NCI-H526 (cell line): ENCODE measurements around the gene NOP14.
"Not testable (repeated sequence)": the region's sequence is repeated elsewhere in the genome, so short reads cannot be mapped to it uniquely, and the experiment has no call there.

Source experiments
- DNase-seq, 2 experiments: peaks; one replicate each; lab custom pipeline; 2025; lab: John Stamatoyannopoulos, UW

The NOP14 gene

DNA sequence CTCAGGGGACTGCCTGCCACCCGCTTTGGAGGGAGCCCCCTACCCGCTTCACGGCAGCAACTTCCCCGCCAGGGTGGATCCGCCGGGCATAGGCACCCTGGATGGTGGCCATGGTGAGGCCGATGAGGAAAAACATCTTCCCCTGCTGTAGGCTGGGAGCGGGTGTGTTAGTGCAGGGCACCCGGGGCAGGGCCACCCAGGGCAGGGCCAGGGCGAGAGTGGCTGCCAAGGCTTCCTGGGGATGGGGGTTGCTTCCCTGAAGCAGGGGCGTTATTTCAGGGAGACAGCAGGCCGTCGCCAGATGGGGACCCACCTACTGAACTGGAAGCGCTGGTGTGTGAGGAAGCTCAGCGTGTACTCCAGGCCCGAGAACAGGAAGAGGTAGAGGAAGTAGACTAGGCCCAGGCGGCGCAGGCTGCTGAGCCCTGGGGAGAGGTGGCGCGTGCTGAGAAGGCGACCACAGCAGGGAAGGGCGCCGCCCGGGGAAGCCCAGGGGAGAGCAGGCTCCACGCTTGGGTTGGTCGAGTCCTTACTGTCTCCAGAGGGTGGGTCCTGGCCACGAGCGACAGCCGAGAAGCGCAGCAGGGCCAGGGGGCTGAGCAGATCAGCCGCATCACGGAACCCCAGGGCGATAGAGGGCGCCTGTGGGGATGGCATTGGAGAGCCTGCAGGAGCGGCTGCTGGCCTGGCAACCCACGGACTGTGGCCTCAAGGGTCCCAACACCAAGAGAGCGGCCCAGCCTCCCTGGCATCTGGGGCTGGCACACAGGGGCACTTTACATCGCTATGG is 31.5 kb downstream of the NOP14 start:
- peak in 1 of 2 experiments; percentile 29 for DNase-seq

DNA sequence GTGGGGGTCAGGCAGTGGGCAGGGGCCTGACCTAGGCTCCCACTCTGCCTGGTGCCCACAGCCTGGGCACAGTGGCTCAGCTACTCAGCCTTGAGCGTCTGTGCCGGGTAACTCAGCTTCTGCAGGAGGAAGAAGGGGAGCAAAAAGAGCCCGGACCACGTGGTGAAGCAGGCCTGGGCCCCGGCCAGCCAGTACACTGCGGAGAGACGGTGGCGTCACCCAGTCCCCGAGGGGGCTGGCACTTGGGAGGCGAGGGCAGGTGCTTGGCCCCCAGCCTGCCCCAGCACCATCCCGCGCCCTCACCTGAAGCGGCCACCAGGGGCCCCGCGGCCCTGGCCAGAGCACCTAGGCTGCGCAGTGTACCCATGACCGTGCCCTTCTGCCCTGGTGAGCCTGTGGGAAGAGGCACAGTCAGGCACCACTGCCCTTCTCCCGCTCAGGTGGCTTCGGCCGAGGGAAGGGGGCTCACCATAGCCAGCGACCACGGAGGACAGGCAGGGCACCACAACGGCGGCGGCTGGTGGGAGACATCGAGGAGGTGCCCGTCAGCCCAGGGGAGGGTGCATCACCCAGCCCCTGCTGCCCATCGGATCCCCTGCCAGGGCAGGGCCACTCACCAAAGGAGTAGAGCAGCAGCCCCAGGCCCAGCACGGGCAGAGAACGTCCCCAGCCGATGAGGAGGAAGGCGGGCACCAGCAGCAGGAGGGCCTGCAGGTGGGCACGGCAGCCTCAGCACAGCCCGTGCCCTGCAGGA is 32.3 kb downstream of the NOP14 start:
- peak in 1 of 2 experiments; percentile 47 for DNase-seq

DNA sequence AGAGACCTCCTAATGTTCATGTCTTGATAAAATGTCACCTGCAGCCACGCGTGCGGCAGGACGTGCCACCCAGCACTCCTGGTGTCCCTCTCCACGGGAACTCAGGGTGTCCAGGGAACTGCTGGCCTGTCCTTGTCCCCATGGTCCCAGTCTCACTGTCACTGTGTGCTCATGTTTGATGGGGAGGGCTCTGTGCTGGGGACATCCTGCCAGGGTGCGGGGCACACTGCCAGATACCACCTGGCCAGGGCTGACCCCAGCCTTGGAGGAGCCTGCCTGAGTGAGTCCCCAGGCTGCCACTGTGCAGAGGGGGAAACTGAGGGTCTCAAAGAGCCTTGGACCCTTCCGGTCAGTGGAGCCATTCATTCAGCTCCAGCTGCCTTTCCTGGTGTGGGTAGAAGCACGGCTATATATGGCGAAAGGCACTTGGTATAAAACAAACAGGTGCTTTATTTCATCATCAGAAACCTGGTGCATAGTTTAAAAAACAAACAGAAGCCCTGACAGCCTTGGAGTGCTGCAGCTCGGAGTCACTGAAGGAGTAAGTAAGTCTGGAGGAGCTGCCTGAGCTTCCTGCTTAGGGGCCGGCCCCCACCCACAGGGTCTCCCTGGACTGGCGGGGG is 33.0 kb downstream of the NOP14 start:
- DNase-seq, result no peak

DNA sequence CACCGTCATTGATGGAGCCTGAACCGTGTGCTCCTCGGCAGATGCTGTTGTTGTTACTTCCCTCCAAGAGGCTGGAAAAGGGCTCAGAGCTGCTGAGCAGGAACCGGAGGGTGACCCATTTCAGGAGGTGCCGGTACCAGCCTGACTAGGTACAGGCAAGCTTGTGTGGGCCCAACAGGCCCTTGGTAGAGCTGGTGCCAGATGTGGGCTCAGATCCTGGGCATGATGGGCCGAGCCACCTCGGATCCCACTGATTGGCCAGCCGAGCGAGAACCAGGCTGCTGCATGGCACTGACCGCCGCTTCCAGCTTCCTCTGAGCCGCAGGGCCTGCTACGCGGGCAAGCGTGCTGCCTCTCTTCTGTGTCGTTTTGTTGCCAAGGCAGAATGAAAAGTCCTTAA is 33.7 kb downstream of the NOP14 start:
- DNase-seq, result no peak

GRCh38 chr4:2928242-2929176 is 34.7 kb downstream of the NOP14 start:
- no peak for DNase-seq

GRCh38 chr4:2927696-2928075 is 35.5 kb downstream of the NOP14 start:
- DNase-seq, result no peak

DNA sequence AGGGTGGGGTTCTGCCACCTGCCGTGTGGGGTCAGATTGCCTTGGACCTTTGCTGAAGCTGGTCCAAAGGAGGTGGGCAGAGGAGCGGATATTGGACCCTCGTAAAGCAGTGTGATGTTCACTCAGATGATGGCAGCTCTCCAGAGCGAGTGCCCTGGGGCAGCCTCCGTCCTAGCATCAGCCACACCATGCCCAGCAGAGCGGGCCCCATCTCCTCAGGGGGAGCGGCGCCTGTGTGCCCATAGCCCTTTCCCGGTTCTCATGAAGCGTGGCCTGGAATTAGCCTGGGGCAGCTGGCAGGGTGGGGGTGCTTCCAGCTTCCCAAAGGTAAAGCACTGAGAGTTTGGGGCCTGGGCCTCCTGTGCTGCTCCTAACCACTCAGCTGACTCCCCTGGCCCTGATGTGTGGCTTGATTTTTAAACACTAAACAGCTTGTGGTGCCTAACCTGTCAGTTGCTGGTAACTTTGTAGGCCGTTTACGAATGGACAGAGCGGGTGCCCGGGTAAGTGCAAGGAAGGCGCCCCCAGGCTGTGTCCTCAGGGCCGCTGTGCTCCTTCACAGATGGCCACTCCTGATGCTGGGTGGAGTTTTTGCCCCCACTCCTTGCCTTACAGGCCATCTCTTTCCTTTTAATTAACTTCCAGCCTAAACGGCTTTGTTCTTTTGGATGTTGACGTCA is 36.0 kb downstream of the NOP14 start:
- DNase-seq, result no peak

- no peak for DNase-seq
Observed at GRCh38 chr4:2925931-2926860, 37.0 kb downstream of the NOP14 start.

- DNase-seq, result no peak
Observed at GRCh38 chr4:2925496-2925895, 37.7 kb downstream of the NOP14 start.

DNA sequence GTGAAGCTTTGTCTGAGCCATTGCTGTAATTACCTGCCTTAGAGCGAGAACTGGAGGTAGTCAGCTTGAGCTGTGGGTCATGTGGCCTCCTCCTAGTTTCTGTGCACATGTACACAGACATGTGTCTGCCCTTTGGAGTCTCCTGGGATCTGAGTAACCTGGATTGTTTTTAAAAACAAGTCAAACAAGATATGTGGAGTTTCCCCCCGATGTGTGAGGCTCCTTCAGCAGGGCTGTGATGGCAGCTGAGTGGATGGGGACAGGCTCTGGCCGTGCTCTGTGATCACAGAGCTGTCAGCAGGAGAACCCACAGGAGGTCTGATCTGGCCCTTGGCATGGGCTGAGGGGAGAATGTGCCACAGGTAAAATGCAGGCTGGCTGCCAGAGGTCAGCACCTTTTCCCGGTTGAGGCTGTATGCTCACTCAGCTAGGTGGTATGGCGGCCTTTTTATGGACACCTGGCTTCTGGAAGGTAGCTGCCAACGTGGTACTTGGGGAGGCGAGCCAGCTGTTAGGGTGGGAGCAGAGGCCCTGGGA is 38.4 kb downstream of the NOP14 start:
- no peak for DNase-seq

- no peak for DNase-seq
Observed at GRCh38 chr4:2924286-2924685, 38.9 kb downstream of the NOP14 start.

GRCh38 chr4:2923668-2924173 is 39.5 kb downstream of the NOP14 start:
- DNase-seq, result no peak

GRCh38 chr4:2923141-2923551 is 40.1 kb downstream of the NOP14 start:
- DNase-seq, result no peak

GRCh38 chr4:2922453-2923101 is 40.6 kb downstream of the NOP14 start:
- DNase-seq, result peak; percentile 63 to 79

- DNase-seq, result not testable (repeated sequence)
Observed at GRCh38 chr4:2918714-2919113, 44.5 kb downstream of the NOP14 start.

DNA sequence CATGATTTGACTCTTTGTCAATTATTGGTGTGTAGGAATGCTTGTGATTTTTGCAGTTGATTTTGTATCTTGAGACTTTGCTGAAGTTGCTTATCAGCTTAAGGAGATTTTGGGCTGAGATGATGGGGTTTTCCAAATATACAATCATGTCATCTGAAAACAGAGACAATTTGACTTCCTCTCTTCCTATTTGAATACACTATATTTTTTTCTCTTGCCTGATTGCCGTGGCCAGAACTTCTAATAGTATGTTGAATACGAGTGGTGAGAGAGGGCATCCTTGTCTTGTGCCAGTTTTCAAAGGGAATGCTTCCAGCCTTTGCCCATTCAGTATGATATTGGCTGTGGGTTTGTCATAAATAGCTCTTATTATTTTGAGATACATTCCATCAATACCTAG is 44.9 kb downstream of the NOP14 start:
- DNase-seq, result not testable (repeated sequence)

DNA sequence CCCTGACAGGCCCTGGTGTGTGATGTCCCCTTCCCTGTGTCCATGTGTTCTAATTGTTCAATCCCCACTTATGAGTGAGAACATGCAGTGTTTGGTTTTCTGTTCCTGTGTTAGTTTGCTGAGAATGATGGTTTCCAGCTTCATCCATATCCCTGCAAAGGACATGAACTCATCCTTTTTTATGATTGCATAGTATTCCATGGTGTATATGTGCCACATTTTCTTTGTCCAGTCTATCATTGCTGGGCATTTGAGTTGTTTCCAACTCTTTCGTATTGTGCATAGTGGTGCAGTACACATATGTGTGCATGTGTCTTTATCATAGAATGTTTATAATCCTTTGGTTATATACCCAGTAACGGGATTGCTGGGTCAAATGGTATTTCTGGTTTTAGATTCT is 46.5 kb downstream of the NOP14 start:
- not testable (repeated sequence) for DNase-seq

DNA sequence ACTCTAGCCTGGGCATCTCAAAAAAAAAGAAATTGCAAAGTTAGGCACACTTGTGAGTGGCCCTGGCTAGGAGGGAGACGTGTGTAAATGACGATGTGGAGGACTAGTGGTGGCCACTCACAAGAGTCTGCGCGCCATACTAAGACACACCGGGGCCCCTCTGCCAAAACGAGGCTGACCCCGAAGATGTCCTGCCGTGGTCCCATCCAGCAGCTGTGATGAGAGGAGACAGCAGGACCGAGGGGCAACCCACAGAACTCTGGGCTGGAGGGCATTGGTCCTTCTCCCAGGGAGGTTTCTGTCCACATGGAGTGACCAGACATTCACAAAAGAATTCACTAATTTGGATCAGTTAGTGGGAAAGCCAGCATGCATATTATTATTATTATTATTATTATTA is 47.4 kb downstream of the NOP14 start:
- DNase-seq, result no peak
